Middle frontal gyrus (tissue), 1 donor: ENCODE measurements around the gene OR4F16.
"Not testable (repeated sequence)": the region's sequence is repeated elsewhere in the genome, so short reads cannot be mapped to it uniquely, and the experiment has no call there.

Experiments used
- DNase-seq: peaks from one replicate; pipeline ENCODE4 v3.0.0-alpha.2; 2015; ENCODE audit warnings: low spot score; ENCODE audit errors: extremely low spot score

Gene OR4F16

GRCh38 chr1:686554-686953 is at the start of gene OR4F16:
OR4F16 (minus strand) TSS chr1:686654; CDS start chr1:686654, 0 bp downstream.
- DNase-seq: not testable (repeated sequence)

GRCh38 chr1:733649-734048 is 47.2 kb upstream of the OR4F16 start:
- DNase-seq: not testable (repeated sequence)

GRCh38 chr1:727040-727439 is 40.6 kb upstream of the OR4F16 start:
- not testable (repeated sequence) for DNase-seq
